AG08395 (cell line): ENCODE measurements around the gene RABEPK.
"Not testable (repeated sequence)": the region's sequence is repeated elsewhere in the genome, so short reads cannot be mapped to it uniquely, and the experiment has no call there.

ENCODE experiments used
- DNase-seq: peaks from one replicate; pipeline ENCODE4 v3.0.0; 2012; ENCODE audit warnings: mixed read lengths, low spot score

RABEPK gene

DNA sequence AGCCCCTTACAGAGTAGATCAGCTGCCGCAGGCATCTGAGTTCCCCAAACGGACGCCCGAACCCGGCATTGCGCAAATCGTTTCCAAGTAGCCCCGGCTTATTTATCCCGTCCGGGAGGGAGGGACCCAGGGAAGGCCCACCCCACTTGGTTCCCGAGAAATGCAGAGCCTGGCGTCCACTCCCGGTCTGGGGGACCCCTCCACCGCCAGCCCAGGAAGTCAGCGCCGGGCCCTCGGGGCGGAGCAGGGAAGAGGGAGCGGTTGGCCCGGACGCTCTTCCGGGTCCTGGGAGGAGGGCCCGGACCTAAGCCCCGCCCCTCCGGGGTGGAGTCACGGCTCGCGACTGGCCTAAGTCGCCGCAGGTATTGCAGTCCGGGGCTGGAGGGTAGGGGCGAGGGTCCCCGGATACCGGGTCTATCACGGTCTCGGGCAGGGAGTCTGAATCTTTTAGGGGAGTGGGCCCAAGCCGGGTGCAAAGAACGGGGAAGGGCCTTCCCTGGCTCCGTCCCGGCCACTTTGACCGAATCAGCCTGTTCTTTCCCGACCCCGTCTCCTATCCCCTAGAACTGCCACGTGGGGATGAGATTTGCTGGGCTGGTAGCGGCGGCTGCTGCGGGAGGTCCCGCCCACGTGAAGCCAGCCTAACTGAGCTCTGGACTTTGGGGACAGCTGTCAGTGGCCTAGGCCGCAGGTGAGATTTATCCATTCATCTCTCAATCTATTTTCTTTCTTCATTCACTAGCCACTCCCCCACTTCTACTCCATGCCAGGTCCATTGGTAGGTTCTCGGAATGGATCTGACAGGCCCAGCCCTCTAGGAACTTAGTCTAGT lies at the start of gene RABEPK:
TSS of gene RABEPK (plus strand) at position 327 of the 832 bp plus-strand sequence. CDS start 2,472 bp downstream, outside the sequence.
- DNase-seq = peak; percentile 98

GRCh38 chr9:125151730-125152129 lies 48.6 kb upstream of the RABEPK start:
- DNase-seq = no peak

DNA sequence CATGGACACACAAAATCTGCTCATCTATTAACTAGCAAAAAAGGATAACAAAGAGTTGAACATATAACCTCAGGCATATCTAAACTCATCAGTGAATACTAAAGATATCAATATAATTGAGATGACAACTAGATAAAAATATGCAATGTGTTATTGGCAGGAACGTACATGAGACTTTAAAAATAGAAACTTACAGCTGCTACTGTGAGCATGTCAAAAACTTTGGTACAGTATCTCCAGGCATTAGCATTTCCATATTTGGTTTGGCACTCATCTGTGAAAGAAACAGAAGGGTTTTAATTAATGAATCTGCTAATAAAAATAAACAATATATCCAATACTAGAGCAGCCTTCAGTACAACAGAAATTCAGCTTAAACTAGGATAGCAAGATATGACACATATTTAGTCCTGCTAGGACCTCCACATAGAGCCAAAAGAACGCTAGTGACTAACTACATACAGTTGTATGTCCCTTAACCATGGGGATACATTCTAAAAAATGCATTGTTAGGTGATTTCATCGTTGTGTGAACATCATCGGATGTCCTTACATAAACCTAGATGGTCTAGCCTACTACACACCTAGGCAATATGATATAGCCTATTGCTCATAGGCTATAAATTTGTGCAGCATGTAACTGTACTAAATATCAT lies 46.5 kb upstream of the RABEPK start:
- DNase-seq = no peak

GRCh38 chr9:125156551-125156950 lies 43.8 kb upstream of the RABEPK start:
- no peak for DNase-seq

DNA sequence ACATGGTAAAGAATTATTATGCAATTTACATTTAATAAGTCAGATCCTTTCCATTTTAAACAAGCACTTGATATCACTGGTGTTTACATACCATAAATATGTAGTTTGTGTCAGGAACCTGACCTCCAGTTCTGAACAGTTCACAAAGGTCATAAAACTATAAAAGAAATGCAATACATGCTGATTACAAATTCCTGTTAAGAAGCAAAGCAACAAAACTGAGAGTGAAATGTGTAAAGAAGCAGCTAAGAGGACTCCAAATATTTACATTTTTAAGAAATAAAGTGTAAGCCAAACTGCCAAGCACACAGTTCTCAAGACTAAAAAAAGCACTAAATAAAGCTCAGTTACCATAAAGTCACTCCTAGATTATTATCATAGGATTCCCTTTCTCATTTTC lies 39.6 kb upstream of the RABEPK start:
- DNase-seq = no peak

DNA sequence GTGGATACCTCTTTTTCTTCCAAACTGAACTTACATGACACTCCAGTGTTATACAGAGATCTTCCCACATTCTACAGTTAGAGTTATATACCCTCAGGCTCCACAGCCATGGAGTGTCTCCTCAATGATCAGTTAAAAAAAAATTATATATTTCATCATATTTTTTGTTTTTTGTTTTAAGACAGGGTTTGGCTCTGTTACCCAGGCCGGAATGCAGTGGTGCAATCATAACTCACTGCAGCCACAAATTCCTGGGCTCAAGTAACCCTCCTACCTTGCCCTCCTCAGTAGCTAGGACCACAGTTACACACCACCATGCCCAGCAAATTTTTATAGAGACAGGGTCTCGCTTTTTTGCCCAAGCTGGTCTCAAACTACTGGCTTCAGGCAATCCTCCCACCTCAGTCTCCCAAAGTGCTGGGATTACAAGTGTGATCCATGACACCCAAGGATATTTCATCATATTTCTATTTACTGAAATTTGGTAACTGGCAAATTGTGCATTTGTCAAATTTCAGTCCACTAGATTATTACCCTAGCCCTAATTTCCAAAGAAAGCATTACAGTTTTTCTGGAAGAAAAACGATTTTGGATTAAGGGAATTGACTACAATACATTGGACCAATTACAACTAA lies 38.9 kb upstream of the RABEPK start:
- peak; percentile 11 for DNase-seq

- DNase-seq = not testable (repeated sequence)
Observed at GRCh38 chr9:125162891-125163290, 37.5 kb upstream of the RABEPK start.

DNA sequence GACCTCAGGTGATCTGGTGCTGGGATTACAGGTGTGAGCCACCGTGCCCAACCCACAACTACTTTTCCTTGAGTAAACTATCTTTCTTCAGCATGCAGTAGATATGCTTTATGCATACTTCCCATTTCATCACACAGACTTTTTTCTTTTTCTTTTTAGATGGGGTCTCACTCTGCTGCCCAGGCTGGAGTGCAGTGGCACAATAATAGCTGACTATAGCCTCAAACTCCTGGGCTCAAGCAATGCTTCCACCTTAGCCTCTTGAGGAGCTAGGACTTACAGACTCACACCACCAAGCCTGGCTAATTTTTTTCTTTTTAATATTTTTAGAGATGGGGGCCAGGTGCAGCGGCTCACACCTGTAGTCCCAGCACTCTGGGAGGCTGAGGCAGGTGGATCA lies 33.6 kb upstream of the RABEPK start:
- DNase-seq = no peak

DNA sequence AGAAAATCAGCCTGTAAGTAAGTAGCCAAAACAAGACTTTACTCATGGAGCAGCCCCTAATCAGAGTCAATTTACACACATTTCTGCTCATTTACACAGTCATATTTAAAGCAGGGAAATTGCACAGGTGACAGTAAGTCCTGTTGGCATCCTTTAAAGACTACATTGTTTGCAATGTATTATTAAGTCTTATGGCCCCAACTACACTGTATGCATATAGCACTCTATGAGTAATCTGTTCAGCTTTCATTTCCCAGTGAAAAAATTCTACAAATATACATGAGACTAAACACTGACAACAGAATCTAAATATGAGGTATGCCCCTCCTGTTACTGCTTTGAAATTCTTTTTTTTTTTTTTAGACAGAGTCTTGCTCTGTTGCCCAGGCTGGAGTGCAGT lies 30.4 kb upstream of the RABEPK start:
- DNase-seq = no peak

GRCh38 chr9:125172031-125172755 lies 28.1 kb upstream of the RABEPK start:
- DNase-seq = no peak

- peak; percentile 63 for DNase-seq
Observed at GRCh38 chr9:125176636-125177035, 23.7 kb upstream of the RABEPK start.

DNA sequence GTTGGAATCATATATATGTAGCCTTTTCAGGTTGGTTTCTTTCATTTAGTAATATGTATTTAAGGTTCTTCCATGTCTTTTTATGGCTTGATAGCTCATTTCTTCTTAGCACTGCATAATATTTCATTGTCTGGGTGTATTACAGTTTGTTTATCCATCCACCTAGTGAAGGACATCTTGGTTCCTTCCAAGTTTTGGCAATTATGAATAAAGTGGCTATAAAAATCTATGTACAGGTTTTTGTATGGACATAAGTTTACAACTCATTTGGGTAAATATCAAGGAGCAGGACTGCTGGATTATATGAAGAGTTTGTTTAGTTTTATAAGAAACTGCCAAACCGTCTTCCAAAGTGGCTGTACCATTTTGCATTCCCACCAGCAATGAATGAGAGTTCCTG lies 22.5 kb upstream of the RABEPK start:
- DNase-seq = no peak

DNA sequence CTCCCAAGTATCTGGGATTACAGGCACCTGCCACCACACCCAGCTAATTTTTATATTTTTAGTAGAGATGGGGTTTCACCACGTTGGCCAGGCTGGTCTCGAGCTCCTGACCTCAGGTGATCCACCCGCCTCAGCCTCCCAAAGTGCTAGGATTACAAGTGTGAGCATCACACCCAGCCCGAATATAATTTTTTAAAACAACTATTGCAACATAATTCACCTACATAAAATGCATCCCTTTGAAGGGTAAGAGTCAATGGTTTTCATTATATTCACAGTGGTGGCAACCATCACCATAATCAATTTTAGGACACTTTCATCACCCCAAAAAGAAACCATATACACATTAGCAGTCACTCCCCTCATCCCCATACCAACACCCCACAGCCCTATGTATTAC lies 20.6 kb upstream of the RABEPK start:
- not testable (repeated sequence) for DNase-seq

- DNase-seq = no peak
Observed at GRCh38 chr9:125180876-125181275, 19.5 kb upstream of the RABEPK start.

GRCh38 chr9:125181756-125182155 lies 18.6 kb upstream of the RABEPK start:
- DNase-seq = not testable (repeated sequence)

GRCh38 chr9:125183054-125183453 lies 17.3 kb upstream of the RABEPK start:
- no peak for DNase-seq

DNA sequence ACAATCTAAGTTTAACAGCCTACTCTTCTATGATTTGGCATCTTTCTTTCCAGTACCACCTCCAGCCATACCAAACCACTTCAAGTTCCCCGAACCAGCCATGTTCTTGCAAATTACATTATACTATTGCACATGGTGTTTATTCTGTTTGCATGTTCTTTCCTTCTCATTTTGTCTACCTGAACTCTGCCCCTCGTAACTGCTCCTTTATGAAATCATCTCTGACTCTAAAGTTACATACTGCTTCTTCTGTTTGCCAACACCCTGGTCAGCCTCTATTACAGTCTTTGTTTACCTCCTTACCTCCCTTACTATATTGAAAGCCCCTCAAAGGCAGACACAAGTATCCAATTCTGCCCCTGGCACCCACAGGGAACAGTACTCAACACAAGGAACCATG lies 16.8 kb upstream of the RABEPK start:
- DNase-seq = no peak

DNA sequence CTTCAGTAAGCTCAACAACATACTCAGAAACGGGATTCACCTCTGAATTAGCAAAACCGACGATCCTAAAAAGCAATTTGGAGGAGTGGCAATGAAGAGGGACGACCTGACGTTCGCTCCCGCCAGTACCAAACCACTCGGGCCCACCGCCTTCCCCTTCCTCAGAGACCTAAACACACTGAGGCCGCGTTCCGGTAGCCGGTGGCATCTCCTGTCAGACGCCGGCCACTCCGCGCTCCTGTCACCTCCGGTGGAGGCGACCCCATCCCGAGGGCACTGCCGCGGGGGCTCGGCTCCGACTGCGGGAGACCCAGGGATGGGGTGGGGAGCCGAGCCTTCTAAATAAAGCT lies 11.4 kb upstream of the RABEPK start:
- DNase-seq = peak; percentile 10

DNA sequence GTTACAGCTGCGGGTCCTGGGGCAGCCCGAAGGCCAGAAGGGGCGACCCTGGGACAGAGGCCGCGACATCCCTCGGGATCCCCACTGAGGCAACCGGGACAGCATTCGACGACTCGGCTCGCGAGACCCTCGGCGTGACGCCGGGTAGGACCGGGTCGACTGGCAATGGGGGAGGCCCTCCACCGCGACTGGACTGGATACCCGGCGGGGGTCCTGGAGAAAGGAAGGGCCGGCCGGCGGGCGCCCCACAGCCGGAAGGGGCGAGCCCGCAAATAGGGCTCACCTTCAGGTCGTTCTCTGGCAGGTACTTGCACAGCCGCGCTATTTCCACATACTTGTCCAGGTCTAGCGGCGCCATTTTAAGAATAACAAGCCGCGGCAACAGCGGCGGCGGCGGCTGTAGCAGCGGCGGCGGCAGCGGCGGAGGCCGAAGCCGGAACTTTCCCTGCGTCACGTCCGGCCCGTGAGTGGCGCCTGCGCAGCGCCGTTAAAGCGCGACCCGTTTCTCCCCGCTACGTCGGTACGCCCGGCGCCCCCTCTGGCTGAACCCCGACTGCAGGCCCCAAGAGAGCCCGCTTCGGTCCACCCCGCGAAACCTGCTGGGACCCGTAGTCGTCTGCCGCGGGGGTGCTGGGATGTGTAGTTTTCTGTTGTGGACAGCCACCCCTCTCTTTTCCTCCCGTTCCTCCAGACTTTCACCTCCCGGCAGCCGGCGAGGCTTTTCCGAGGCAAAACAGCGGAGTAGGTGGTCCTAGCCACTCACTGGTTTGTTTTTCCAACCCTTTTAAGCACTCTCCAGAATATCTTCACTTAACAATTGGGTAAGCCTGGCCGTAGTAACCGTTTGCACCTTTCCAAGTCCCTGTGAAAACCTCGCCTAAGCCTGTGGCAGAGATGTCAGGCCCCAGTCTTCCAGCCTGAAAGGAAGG lies 10.7 kb upstream of the RABEPK start, which contains the start of gene PPP6C:
TSS of gene PPP6C (minus strand) at position 443 of the 929 bp plus-strand sequence. CDS start at position 358, 85 bp downstream.
- peak; percentile 98 for DNase-seq

- DNase-seq = no peak
Observed at GRCh38 chr9:125190361-125190801, 10.0 kb upstream of the RABEPK start.

DNA sequence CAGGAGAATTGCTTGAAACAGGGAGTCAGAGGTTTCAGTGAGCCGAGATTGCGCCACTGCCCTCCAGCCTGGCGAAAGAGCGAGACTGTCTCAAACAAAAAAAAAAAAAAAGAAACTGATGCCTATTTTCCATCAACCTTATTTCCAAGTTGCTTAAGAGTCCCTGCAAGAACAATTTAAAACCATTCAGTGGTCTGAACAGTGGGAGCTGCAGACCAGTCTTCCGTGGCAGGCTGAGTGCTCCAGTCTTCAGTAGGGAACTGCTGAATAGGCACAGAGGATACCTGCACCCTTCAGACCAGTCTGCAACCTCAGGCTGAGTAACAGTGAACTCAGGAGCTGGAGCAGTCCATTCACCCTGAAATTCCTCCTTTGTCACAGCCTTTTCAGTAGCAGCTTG lies 5.9 kb upstream of the RABEPK start:
- not testable (repeated sequence) for DNase-seq
